ENCODE measurements around the gene MARK3.

DNA sequence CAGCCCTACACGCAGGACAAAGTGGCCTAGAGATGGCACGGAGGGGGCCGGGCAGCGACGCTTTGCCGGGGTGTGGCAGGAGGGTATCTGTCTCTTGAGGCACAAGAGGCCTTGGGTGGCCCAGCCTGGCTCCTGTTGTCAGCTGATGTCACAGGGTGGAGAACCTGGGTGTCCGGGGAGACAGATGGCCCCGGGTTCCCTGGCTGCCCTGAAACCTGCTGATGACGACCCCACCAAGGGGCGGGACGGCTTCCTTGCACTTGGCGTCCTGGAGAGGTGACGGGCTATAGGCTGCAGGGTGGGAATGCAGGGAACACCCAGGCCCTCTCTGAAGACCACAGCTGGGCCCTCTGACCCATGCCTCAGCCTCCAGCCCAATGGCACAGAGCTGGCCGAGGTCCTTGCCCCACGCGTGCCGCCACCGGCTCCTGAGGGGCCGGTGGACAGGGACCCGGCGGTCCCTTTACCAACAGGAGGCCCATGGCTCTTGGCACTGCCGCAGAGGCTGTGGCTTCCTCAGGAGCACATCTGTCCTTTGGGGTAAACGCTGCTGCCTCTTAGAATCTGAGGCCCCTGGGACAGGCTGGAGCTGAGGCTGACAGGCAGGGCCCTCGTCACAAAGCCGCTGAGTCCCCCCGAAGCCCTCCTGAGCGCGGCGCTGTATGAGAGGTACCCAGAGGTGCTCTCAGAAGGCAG, 160.2 kb downstream of the MARK3 start:
- TF ChIP-seq, protein P1, sequence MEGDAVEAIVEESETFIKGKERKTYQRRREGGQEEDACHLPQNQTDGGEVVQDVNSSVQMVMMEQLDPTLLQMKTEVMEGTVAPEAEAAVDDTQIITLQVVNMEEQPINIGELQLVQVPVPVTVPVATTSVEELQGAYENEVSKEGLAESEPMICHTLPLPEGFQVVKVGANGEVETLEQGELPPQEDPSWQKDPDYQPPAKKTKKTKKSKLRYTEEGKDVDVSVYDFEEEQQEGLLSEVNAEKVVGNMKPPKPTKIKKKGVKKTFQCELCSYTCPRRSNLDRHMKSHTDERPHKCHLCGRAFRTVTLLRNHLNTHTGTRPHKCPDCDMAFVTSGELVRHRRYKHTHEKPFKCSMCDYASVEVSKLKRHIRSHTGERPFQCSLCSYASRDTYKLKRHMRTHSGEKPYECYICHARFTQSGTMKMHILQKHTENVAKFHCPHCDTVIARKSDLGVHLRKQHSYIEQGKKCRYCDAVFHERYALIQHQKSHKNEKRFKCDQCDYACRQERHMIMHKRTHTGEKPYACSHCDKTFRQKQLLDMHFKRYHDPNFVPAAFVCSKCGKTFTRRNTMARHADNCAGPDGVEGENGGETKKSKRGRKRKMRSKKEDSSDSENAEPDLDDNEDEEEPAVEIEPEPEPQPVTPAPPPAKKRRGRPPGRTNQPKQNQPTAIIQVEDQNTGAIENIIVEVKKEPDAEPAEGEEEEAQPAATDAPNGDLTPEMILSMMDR (IDR thresholded peaks at IDR 0.05) = no peak
- no peak for TF ChIP-seq POLR2A (IDR thresholded peaks at IDR 0.05)
